HG02798 (cell line): ENCODE measurements around the gene GALNT17.

Source experiments
- ATAC-seq: cut with Tn5 transposase; IDR thresholded peaks from one replicate; pipeline ENCODE4 v1.9.1; 2021; ENCODE audit warnings: mild to moderate bottlenecking; ENCODE audit not compliant: unreplicated experiment, poor library complexity

Gene GALNT17

GRCh38 chr7:71649812-71650211, 517.9 kb downstream of the GALNT17 start:
- ATAC-seq = no peak

- no peak for ATAC-seq
Measured at GRCh38 chr7:71650653-71651337, 518.9 kb downstream of the GALNT17 start.

GRCh38 chr7:71652510-71652909, 520.6 kb downstream of the GALNT17 start:
- no peak for ATAC-seq

GRCh38 chr7:71657386-71657785, 525.4 kb downstream of the GALNT17 start:
- ATAC-seq = no peak

- no peak for ATAC-seq
Measured at GRCh38 chr7:71659622-71660021, 527.7 kb downstream of the GALNT17 start.

GRCh38 chr7:71661671-71662224, 529.8 kb downstream of the GALNT17 start:
- ATAC-seq = no peak

GRCh38 chr7:71665716-71666115, 533.8 kb downstream of the GALNT17 start:
- no peak for ATAC-seq

GRCh38 chr7:71668572-71668971, 536.6 kb downstream of the GALNT17 start:
- ATAC-seq = no peak

- ATAC-seq = no peak
Measured at GRCh38 chr7:71679480-71679879, 547.5 kb downstream of the GALNT17 start.

GRCh38 chr7:71682181-71682580, 550.2 kb downstream of the GALNT17 start:
- no peak for ATAC-seq

- ATAC-seq = no peak
Measured at GRCh38 chr7:71682841-71683781, 551.2 kb downstream of the GALNT17 start.

GRCh38 chr7:71687286-71687685, 555.3 kb downstream of the GALNT17 start:
- ATAC-seq = no peak

GRCh38 chr7:71687831-71688599, 556.1 kb downstream of the GALNT17 start:
- no peak for ATAC-seq

GRCh38 chr7:71691538-71691937, 559.6 kb downstream of the GALNT17 start:
- ATAC-seq = no peak

GRCh38 chr7:71694665-71695064, 562.7 kb downstream of the GALNT17 start:
- ATAC-seq = no peak

- ATAC-seq = no peak
Measured at GRCh38 chr7:71695186-71695585, 563.2 kb downstream of the GALNT17 start.

- no peak for ATAC-seq
Measured at GRCh38 chr7:71696511-71696910, 564.6 kb downstream of the GALNT17 start.

GRCh38 chr7:71697400-71697799, 565.5 kb downstream of the GALNT17 start:
- no peak for ATAC-seq

- no peak for ATAC-seq
Measured at GRCh38 chr7:71705217-71705616, 573.3 kb downstream of the GALNT17 start.

- no peak for ATAC-seq
Measured at GRCh38 chr7:71705901-71706596, 574.1 kb downstream of the GALNT17 start.
